OCI-LY3 (cell line): Measurements from ENCODE around the gene SH3YL1.

ENCODE experiments used
- H2AFZ ChIP-seq: fragments of 200-600, 300-600 bp; shearing (Covaris generic); 2 replicates; pipeline ENCODE4 v1.6.0; 2014; ENCODE audit warnings: antibody characterized with exemption, low read depth, low read length
- H3K27ac ChIP-seq: fragments of 200-600, 300-600 bp; sonication (generic); 2 replicates; pipeline ENCODE4 v1.5.1; 2014; ENCODE audit warnings: mild to moderate bottlenecking, low read length, moderate library complexity, mixed read lengths
- H3K27me3 ChIP-seq: fragments of 200-600, 300-600 bp; sonication (generic); 2 replicates; pipeline ENCODE4 v1.6.1; 2014; ENCODE audit warnings: low read depth, low read length, mixed read lengths
- H3K36me3 ChIP-seq: fragments of 200-600, 300-600 bp; sonication (generic); replicated peaks from 2 replicates; pipeline ENCODE3; 2014; ENCODE audit warnings: low read depth, low read length, mixed read lengths
- H3K4me1 ChIP-seq: fragments of 300-600, 200-600 bp; sonication (generic); 2 replicates; pipeline ENCODE4 v1.6.1; 2014; ENCODE audit warnings: low read length, mixed read lengths
- H3K4me2 ChIP-seq: fragments of 200-600, 300-600 bp; sonication (generic); 2 replicates; pipeline ENCODE4 v1.6.1; 2014; ENCODE audit warnings: low read length, mixed read lengths
- H3K4me3 ChIP-seq: fragments of 300-600, 200-600 bp; sonication (generic); 2 replicates; pipeline ENCODE4 v1.5.1; 2014; ENCODE audit warnings: antibody characterized with exemption, mild to moderate bottlenecking, low read length, moderate library complexity
- H3K79me2 ChIP-seq: fragments of 300-600, 200-600 bp; shearing (Covaris generic); 2 replicates; pipeline ENCODE4 v1.6.1; 2014; ENCODE audit warnings: mild to moderate bottlenecking, low read length, mixed read lengths
- H3K9ac ChIP-seq: fragments of 300-600, 200-600 bp; shearing (Covaris generic); 2 replicates; pipeline ENCODE4 v1.6.0; 2014; ENCODE audit warnings: mild to moderate bottlenecking, low read length, moderate library complexity
- H3K9me3 ChIP-seq: fragments of 200-600, 300-600 bp; shearing (Covaris generic); 2 replicates; pipeline ENCODE4 v1.6.1; 2014; ENCODE audit warnings: low read length, mixed read lengths; ENCODE audit not compliant: insufficient read depth
- H4K20me1 ChIP-seq: fragments of 200-600, 300-600 bp; sonication (generic); 2 replicates; pipeline ENCODE4 v1.6.1; 2016; ENCODE audit warnings: low read length, mixed read lengths; ENCODE audit not compliant: insufficient read depth
- EZH2phosphoT487 ChIP-seq: fragments of 200-600 bp; shearing (Covaris generic); IDR thresholded peaks from 2 replicates; pipeline ENCODE4 v1.6.1; 2018; ENCODE audit warnings: antibody characterized with exemption, mixed run types, low read depth
- TF ChIP-seq, protein P1 (sequence below): fragments of 200-600, 300-600 bp; sonication (generic); IDR thresholded peaks from 2 replicates; pipeline ENCODE4 v1.5.1; 2014; ENCODE audit warnings: antibody characterized with exemption, low read length, low read depth

The SH3YL1 gene

DNA sequence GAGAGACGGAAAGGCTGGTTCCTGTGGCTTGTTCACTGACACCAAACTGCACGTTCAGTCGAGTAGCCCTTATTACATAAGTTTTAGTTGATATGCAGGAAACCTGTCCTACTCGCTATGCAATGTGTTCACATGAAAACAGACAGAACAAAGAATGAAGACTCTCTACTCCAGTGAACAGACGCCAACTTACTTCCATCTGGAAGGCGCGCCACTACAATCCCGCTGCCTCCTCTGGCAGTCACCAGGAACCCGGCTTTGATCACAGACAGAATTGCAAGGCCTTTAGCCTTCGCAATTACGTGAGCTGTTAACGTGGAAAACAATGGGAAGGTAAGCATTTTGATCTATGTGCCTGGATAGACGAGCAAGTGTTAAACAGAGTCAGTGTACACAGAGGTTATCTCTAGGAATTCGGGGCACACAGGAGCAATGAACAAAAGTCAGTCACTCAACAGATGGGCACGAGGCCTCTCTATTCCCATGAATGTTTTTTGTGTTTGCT is 14.2 kb downstream of the SH3YL1 start:
- H3K27me3 ChIP-seq = no peaks in the 10 kb centered on the region
- no peaks in the 10 kb centered on the region for H4K20me1 ChIP-seq
- H3K9ac ChIP-seq = no peak overlapping the region
- H2AFZ ChIP-seq = no peak overlapping the region
- H3K9me3 ChIP-seq = no peaks in the 10 kb centered on the region
- H3K4me2 ChIP-seq = no peak overlapping the region
- H3K27ac ChIP-seq = no peak overlapping the region
- H3K36me3 ChIP-seq = no peaks in the 10 kb centered on the region
- no peaks in the 10 kb centered on the region for H3K4me1 ChIP-seq
- no peak overlapping the region for H3K4me3 ChIP-seq
- TF ChIP-seq, protein P1, sequence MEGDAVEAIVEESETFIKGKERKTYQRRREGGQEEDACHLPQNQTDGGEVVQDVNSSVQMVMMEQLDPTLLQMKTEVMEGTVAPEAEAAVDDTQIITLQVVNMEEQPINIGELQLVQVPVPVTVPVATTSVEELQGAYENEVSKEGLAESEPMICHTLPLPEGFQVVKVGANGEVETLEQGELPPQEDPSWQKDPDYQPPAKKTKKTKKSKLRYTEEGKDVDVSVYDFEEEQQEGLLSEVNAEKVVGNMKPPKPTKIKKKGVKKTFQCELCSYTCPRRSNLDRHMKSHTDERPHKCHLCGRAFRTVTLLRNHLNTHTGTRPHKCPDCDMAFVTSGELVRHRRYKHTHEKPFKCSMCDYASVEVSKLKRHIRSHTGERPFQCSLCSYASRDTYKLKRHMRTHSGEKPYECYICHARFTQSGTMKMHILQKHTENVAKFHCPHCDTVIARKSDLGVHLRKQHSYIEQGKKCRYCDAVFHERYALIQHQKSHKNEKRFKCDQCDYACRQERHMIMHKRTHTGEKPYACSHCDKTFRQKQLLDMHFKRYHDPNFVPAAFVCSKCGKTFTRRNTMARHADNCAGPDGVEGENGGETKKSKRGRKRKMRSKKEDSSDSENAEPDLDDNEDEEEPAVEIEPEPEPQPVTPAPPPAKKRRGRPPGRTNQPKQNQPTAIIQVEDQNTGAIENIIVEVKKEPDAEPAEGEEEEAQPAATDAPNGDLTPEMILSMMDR = no peak
- no peak for TF ChIP-seq EZH2phosphoT487
- H3K79me2 ChIP-seq = no peaks in the 10 kb centered on the region

DNA sequence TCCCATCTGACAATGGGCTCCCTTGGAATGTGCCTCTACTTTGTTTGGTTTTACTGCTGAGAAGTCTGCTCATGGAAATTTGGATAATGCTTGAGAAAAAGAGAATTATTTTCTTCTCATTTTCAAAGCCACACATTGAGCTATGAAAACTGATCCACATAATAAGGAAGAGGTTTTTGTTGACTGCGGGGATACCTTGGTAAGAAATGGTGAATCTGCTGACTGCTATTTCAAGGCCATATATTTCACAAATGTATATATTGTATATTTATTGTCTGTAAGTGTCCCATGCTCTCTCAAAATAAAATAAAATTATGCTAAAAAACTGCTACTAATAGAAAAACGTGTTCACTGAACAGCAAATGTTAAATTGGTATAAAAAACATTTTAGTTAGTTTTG is 15.1 kb downstream of the SH3YL1 start:
- TF ChIP-seq EZH2phosphoT487 = no peak
- TF ChIP-seq, protein P1 = no peak
- H3K9me3 ChIP-seq = no peaks in the 10 kb centered on the region

DNA sequence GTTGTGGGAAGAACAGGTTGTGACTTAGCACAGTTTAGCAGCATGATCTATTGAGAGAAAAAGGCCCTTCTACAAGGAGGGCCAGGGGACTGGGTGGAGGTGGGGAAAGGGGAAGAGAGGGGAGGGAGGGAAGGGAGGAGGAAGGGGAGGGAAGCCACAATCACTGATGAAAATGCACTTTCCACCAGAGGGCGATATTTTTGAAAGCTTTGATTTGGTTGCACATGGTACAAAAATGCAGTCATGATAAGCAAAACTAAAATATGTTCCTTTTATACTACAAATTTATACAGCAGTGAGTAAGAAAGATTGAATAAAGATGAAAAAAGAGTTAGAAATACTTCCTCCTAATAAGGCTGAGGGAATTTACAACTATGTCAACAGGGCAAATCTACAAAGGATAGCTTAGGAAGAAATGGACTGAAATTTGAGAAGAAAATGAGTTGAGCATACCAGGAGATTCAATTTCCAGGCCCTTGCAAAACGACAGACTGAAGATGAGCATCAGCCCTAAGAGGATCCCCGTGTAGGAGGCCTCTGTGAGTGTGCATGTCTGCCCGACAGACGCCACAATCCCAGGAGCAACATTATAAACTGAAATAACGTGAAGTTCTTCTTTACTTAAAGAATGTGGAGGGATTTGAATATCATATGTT is 17.2 kb downstream of the SH3YL1 start:
- Histone ChIP-seq H3K4me1 (no peaks in the 10 kb centered on the region), H3K9ac (no peak overlapping the region), H2AFZ (no peak overlapping the region), H3K27me3 (no peaks in the 10 kb centered on the region), H3K4me2 (no peak overlapping the region), H3K79me2 (no peaks in the 10 kb centered on the region), H3K4me3 (no peak overlapping the region), H3K27ac (no peak overlapping the region), H3K9me3 (no peaks in the 10 kb centered on the region), H3K36me3 (no peaks in the 10 kb centered on the region), H4K20me1 (no peaks in the 10 kb centered on the region)
- no peak for TF ChIP-seq EZH2phosphoT487
- TF ChIP-seq, protein P1 = peak; percentile 58

More for the DNA sequence above, 15.1 kb downstream of the SH3YL1 start:
- no peak overlapping the region for H3K4me2 ChIP-seq
- no peak overlapping the region for H3K9ac ChIP-seq
- no peaks in the 10 kb centered on the region for H3K4me1 ChIP-seq
- no peak overlapping the region for H3K4me3 ChIP-seq
- H3K27me3 ChIP-seq = no peaks in the 10 kb centered on the region
- no peaks in the 10 kb centered on the region for H3K36me3 ChIP-seq
- H4K20me1 ChIP-seq = no peaks in the 10 kb centered on the region
- no peak overlapping the region for H3K27ac ChIP-seq
- H3K79me2 ChIP-seq = no peaks in the 10 kb centered on the region
- H2AFZ ChIP-seq = no peak overlapping the region

DNA sequence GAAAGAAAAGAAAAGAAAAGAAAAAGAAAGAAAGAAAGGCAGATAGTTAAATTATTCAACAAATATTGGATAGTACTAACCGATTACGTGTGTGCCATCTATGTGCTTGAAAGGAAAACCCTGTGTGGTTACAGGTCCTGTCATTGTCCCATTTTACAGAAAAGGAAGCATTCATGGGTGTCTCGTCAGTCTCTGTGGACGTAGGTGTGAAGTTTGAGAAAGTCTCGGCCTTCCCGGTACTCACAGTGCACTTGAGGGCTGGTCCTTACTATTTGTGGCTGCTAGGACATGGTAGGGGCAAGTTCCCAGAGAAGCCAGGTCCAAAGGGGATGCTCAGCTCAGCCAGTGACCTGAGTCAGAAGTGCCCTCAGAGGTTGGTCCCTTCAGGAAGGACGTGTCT is 19.3 kb downstream of the SH3YL1 start:
- H3K27ac ChIP-seq = no peak overlapping the region
- TF ChIP-seq, protein P1 = no peak
- TF ChIP-seq EZH2phosphoT487 = no peak

More for the DNA sequence above, 19.3 kb downstream of the SH3YL1 start:
- Histone ChIP-seq H4K20me1 (no peaks in the 10 kb centered on the region), H3K9ac (no peak overlapping the region), H3K9me3 (no peaks in the 10 kb centered on the region), H2AFZ (no peak overlapping the region), H3K79me2 (no peaks in the 10 kb centered on the region), H3K27me3 (no peaks in the 10 kb centered on the region), H3K36me3 (no peaks in the 10 kb centered on the region), H3K4me3 (no peak overlapping the region), H3K4me1 (no peaks in the 10 kb centered on the region), H3K4me2 (no peak overlapping the region)
